Skeletal muscle cell (primary cell): ENCODE results near the gene SEMA3C.
"Not testable (repeated sequence)": the region's sequence is repeated elsewhere in the genome, so short reads cannot be mapped to it uniquely, and the experiment has no call there.

Experiments used
- DNase-seq: peaks from one replicate; pipeline ENCODE4 v3.0.0-alpha.2; 2010; ENCODE audit warnings: low read depth
- H3K4me3 ChIP-seq: 2 replicates; pipeline ENCODE4 v1.5.1; 2011; ENCODE audit warnings: low read depth, mild to moderate bottlenecking, control low read depth, low read length, moderate library complexity

SEMA3C gene

DNA sequence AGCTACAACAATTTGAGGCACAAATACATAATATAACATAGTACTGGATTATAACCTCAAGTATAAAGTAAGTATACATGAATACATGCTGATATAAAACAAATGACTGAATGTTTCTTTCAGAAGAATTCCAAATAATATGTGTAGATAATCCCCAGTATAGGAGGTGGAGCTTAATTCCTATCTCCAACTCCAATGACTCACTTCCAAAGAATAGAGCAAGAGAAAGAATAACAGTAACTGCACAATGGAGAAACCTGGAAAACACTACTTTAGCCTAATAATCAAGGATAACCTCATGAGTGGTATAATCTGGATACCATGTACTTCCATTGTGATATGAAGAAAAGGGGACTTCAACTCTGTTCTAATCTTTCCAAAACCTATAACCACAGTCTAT is 13.7 kb upstream of the SEMA3C start:
- H3K4me3 ChIP-seq, result no peak overlapping the region
- DNase-seq, result no peak

DNA sequence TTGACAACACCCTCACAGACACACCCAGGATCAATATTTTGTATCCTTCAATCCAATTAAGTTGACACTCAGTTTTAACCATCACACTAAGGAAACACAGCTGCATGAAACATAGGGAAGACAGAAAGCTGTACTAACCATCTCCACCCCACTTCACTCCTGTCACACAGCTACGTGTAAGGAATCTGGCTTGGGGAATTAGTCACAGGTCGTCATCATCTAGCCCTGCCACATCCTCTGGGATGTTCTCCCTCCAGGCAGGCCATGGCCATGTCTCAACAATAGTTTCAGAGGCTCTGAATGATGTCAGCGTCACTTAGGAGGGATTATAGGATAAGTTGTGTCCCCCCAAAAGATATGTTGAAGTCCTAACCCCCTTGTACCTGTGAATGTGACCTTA is 10.8 kb upstream of the SEMA3C start:
- no peak overlapping the region for H3K4me3 ChIP-seq
- no peak for DNase-seq

DNA sequence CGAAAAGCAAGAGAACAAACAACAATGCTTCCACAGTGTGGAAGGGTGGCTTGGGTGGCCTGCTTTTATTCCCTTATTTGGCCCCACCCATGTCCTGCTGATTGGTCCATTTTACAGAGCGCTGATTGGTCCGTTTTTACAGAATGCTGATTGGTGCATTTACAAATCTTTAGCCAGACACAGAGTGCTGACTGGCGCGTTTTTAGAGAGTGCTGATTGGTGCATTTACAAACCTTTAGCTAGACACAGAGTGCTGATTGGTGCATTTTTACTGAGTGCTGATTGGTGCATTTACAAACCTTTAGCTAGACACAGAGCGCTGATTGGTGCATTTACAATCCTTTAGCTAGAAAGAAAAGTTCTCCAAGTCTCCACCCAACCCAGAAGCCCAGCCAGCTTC is 8.1 kb upstream of the SEMA3C start:
- not testable (repeated sequence) for DNase-seq, H3K4me3 ChIP-seq

DNA sequence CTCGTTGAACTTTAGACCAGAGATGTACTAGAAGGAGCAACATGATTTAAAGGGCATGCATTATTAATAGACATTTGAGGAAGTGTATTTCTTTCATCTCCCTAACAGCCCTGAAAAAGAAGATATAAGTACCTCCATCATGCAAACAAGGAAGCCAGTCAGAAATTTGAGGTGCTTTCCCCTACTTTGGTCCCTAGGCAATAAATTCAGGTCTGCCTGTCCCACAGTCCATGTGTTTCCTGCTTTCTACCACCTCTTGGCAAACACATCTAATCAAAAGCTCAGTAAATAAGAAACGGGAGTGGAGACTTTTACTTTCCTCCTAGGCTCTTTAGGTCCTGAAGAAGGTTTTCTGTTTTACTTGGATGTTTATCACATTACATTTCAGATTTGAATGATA is 5.2 kb upstream of the SEMA3C start:
- H3K4me3 ChIP-seq, result no peak overlapping the region
- no peak for DNase-seq

DNA sequence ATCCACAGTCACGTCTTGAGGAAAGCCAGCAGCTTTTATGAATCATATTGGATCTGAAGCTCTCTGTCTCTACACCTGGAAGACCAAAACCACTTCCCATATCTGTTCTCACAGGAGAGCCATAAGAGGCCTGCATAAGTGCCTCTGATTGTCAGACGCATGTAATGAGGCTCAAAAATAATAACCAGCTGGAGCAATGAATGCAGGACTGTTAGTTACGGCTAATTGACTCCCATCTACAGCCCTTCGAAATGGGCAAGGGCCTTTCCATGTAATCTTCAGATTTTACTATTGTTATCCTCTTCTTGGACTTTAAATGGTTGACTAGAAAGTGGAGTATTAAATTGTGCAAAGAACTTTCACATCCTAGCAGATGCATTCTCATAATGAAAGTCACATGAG is 4.4 kb upstream of the SEMA3C start:
- H3K4me3 ChIP-seq, result no peak overlapping the region

DNA sequence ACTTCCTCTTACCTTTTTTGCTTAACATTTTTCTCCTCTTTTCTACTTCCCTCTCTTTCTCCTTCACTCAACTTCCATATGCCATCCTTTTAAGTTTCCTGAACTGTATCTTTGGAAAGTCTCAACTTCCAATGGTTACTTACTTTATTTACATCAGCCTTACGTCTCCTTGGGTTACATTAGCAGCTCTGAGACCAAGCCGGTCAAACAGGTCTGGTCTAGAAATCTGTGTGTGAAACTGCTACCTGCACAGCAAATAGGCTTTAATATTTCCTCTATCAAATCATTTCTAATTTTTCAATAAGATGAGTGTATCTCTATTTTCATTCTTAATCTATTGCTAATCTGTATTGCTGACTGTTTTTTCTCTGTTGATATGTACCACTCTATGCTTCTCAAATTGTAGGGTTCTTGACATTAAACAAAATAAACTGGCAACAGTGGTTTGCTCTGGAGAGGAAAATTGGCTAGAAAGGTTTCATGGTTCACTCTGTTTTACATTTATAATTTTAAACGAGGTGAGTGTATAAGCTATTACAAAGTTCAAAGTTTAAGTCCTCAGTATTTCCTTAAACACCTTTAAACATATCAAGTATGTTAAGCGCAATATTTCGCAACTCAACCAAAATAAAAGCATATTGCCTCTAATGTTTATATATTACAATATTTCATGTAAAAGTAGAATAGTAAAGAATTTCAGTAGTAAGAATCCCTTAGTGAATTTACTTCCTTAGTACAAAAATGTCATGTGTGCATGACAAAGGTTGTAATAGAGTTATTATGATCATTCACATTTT is 3.6 kb upstream of the SEMA3C start:
- no peak for DNase-seq
- H3K4me3 ChIP-seq, result no peak overlapping the region

More for the DNA sequence above, 4.4 kb upstream of the SEMA3C start:
- DNase-seq, result no peak

DNA sequence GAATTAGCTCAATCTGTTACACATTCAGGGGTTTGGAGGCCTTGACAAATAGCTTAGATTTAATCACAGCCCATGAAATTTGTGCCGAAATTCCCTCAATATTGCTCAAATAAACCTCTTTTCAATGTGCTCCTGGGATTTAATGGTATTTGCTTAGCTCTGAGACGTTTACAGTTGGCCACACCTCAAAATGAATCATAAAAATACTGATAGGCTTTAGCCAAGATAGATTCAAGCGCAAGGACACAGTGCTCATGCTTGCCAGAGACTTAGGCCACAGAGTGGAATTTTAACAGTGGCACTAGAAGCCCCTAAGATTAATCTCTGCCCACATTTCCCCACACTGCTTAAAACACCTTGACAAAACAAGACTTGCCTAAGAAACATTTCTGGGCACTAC is 2.3 kb upstream of the SEMA3C start:
- DNase-seq, result no peak

DNA sequence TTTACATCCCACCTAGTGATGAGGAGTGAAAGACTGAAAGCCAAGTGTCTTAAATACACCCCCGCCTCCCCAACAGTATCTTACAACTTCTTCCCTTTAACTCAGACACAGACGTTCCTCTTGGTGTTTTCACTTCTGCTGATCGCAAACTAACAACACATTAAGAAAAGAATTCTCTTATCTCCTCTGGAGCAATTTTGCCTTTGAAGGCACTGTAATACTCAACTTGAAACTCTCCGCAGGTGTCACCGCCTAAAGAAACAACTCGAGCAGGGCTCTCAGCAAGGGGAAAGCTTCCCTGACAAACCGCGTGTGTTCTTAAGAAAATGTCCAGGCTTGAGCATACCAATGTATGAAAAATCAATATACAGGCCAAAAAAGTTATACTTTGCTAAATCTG is 452 bp downstream of the SEMA3C start:
- peak overlapping the region; percentile 92 for H3K4me3 ChIP-seq
- no peak for DNase-seq

More for the DNA sequence above, 2.3 kb upstream of the SEMA3C start:
- no peak overlapping the region for H3K4me3 ChIP-seq

DNA sequence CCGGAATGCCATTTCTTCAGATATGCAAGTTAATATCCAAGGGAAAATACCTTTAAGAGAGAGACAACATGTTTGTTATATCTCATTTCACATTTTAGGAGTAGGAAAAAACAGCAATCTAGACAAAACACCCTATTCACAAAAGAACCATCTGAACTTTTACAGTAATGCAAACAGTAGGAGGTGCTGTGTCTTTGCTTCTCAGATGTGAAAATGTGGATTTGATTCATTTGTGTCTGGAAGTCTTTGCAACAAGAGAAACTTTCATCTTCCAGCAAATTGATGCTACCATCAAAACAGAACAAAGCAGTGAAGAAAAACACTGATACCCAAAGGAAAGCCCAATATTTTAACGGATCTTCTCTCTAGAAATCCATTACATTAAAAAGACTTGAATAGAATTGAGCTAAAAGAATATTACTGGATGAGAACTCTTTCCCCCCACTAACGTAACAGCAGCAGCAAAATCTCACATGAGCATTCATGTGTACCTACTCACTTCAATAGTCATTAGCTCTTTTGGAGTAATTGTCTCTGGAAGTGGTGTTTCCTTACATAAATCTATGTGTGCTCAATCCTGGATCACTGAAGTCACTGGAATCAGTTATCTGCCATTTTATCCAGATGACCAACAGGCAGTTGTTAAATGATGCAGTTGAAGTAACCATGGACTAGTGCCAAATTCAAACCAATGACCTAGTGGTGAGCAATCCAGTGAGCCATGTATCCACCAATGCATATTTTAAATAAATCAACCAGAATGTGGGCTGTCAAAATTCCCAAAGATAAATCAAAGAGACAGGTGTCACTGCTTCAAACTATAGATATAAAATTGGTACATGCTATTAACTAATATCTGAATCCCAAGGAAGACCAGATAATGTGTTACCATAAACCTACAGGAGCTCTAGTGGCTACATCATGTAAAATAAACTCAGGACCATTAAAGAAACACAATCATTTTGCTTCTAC is 1.8 kb downstream of the SEMA3C start:
- H3K4me3 ChIP-seq, result peak overlapping the region; percentile 92
- DNase-seq, result no peak

DNA sequence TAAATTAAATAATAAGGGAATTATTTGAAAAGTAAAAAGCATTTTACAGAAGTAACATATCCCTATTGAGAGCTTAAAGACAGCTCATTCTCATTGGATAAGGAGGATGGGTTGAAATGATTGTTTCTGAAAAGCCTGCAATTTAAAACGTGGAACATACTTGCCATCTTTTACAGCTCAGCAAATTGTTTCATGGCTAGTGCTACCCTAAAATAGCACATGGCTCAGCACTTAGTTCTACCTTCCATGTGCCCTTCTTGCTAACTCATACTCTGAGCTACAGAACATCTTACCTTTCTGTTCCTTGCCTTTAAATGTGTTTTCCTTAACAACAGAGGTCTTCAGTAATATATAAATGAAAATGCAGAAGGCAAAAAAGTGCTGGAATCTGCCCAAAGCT is 8.6 kb downstream of the SEMA3C start:
- DNase-seq, result no peak
- H3K4me3 ChIP-seq, result no peak overlapping the region

DNA sequence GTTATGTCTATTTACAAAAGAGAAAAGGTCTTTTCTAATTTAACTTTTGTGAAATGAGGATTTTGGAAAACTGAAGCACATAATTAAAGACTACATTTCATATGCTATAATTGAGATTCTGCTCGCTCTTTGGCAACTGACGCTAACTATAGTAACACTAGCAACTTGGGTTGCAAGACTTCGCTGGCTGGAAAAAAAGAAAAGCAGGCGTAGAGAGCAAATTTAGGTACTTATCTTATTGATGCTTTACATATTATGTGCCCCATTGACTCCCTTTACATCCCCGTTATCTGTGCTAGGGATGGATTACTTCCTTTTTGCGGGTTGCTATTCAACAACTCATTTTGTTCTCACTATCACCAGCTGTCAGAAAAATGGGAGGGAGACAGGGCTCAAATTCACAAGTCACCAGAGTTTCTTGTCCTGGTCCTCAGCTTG is 10.5 kb downstream of the SEMA3C start:
- DNase-seq, result no peak
- no peak overlapping the region for H3K4me3 ChIP-seq

DNA sequence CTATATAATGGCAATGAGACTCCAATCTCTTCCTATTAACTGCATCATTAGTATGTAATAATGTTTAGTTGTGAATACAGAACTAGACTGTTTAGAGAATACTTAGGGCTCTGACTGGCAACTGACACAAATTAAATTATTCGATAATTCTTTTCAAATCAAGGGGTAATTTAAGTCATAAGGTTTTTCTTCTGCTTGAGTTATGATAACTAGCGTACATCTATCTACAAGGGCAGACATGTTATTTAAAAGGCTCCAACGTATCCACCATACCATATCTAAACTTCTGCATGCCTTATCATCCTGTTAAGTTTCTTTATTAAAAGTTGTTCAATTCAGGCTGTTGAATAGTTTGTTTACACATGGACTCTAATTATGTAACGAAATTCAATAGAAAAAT is 11.2 kb downstream of the SEMA3C start:
- no peak overlapping the region for H3K4me3 ChIP-seq
- no peak for DNase-seq

DNA sequence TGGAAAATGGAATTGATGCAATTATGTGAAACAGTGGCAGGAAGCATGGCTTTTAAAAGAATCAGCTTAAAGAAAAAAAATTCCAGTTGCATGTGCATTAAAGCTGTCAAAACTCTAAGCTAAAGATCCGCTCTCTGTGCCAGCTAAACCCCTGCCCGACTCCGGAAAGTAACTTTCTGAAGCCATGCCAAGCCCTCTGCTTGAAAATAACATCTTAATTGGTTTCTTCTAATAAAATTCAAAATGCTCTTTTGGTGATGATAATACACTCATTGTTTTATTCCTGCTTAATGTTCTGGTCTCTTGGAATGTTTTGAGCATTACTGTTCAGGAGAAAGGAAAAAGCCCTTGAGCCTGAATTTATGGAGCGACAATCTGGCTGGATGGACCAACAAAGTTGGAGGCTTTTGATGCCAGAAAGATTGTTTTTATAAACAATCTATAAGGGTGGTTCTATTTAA is 11.7 kb downstream of the SEMA3C start:
- no peak overlapping the region for H3K4me3 ChIP-seq
- DNase-seq, result no peak

DNA sequence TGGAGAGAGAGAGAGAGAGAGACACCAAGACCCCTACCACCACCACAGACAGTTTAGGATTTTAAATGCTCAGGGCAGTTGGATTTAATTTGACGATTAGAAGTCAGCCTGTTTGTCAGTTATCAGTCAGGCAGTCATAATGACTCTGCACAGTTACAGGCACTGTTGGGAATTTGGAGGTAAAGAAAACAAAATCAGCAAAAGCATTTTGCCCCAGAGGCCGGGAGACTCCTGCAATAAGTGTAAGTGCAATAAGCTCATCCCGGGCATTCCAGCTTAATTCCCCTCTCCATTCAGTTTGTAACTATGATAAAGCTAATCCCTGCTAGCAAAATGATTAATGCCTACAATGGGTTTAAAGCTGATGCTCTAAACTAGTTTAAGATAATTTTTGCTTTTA is 13.5 kb downstream of the SEMA3C start:
- no peak overlapping the region for H3K4me3 ChIP-seq
- no peak for DNase-seq

DNA sequence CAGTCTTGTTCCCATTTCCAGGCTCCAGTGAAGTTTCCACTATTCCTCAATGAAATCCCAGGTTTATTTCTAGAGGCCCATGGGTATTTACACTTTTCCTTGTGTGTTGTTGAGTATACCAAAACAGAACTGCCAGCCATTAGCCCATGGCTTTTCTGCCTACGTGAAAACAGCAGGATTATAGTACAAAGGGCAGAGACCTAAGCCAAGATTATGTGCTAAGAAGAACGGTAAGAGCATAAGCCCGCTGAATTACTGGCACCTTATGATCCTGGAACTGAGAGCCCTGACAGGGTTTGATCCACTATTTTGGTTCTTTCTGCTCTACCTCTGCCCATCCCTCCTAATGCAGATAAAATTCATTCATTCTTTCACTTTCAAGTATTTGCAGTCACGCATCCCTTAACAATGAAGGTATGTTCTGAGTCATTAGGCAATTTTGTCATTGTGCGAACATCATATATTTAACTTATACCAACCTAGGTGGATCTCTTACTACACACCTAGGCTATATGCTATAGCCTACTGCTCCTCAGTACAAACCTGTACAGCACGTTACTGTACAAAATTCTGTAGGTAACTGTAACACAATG is 16.0 kb downstream of the SEMA3C start:
- no peak for DNase-seq
- H3K4me3 ChIP-seq, result no peak overlapping the region

DNA sequence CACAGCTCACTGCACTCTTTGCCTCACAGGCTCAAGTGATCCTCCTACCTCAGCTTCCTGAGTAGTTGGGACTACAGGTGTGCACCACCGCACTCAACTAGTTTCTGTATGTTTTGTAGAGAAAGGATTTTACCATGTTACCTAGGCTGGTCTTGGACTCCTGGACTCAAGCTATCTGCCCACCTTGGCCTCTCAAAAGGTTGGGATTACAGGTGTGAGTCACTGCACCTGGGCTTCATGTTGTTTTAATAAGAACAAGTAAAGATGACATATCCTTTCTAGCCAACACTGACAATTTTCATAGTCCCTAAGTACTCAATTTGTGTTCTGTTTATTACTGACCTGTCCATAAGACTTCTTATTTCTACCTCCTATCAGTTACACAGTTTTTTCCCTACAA is 16.8 kb downstream of the SEMA3C start:
- no peak for DNase-seq
- no peak overlapping the region for H3K4me3 ChIP-seq

DNA sequence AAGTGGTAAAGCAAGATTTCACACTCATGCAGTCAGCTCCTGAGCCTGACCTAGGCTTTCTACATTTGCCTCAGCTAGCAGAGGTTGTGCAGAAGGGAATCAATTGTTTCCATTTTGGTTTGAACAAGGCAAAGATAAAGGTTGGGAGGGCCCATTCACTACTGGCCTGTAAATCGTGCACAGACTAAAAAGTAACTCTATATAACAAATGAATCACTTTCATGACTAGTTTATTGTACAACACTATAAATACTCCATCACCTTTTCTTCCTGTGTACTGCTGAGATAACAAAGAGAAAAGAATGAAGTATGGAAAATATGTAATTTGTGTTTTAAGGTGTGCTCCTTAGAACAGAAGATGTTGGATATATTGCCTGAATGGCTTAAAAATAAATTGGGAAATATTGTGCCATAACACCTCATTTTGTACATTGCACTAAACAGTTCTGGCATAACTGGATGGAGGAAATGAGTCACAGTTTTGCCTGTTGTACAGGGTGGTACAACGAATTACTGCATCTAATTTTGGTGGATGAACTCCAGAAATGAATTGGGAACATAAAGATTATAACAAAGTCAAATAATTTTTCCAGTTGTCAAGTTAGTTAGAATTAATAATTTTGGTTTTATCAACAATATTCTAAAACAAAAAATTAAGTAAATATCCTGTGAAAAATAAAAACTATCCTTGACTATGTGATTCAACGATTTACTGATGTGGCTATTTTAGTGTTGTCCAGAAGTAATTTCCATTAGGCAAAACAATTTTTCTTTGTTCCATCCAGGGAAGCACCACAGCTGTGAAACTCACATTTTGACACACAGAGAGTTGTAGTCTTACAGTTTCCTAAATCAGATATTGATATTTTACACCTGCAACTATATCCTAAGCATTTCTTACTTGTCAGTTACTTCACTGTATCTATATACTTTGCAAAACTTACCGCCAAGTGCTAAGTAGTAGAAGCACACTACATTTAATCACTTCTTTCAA is 18.0 kb downstream of the SEMA3C start:
- H3K4me3 ChIP-seq, result no peak overlapping the region
- DNase-seq, result peak; percentile 47

DNA sequence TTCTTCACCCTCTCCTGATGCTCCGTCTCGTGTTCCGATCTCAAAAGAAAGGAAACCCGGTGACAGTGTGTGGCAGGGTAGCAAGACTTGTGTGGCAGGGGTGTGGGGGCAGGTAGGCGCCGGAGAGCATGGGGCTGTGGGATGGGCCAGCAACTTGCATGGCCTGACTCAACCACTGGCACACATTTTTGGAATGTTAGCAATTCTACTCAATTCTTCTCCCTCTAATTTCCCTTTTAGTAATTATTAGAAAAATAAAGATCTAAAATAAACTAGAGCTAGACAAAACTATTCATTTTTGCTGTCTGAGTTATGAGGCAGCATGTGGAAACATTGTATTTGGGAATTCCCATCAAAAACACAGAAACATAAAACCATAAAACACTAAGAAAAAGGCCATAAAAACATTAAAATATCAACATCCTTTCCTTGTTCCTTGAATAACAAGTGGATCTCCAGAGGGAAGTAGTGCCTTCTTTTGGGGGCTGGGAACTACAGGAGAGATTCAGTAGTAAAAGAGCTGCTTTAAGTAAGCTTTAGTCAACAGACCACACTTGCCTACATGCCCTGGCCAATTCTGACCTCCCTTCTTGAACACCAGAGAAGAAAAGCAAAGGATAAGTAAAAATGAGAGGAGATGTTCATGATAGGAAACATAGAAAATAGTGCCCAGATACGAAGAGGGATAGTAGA is 21.8 kb downstream of the SEMA3C start:
- no peak overlapping the region for H3K4me3 ChIP-seq
- no peak for DNase-seq
